HG03196 (cell line): ENCODE measurements around the gene RPS10.
A peak's percentile ranks its signal among the peaks of the same experiment; 100 is the strongest.
"Not testable (repeated sequence)": the region's sequence is repeated elsewhere in the genome, so short reads cannot be mapped to it uniquely, and the experiment has no call there.

ENCODE experiments used
- ATAC-seq: cut with Tn5 transposase; IDR thresholded peaks from one replicate; pipeline ENCODE4 v1.9.1; 2021; ENCODE audit not compliant: unreplicated experiment

Gene RPS10

GRCh38 chr6:34393966-34394305 lies 31.9 kb downstream of the RPS10 start:
- ATAC-seq = no peak

DNA sequence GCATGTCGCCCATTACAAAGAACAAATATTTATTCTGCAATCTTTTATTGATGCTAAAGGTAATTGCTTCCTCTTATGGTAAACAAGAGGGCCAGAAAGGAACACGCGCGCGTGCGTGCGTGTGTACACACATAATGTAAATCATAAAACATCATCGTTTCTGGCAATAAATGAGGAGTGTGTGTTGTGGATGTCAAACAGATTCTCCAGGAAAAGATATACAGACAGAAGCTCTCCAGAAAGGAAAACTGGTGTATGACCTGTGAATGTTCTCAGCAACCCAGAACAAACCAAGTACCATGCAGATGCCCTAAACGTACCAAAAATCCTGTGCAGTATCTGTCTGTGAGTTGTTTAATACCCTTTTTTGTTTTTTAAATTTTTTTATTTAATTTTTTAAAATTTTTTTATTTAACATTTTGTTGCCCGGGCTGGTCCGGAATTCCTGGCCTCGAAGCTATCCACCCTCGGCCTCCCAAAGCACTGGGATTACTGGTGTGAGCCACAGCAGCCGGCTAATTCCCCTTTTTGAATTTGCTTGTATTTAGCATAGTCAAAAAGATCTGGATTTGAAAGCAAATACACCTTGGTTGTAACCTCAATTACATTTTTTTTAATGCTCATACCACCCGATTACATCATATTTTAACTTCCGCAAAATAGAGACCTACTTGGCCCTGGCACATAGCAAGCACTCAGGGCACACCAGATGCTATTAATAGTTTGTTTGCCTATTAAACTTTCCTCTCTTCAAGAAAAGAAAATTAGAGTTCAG lies 32.5 kb downstream of the RPS10 start:
- ATAC-seq = no peak

- ATAC-seq = peak; percentile 89
Observed at GRCh38 chr6:34392497-34393190, 33.2 kb downstream of the RPS10 start, which contains the start of gene NUDT3. NUDT3 (minus strand) TSS chr6:34392669; CDS start chr6:34392362, 307 bp downstream.

DNA sequence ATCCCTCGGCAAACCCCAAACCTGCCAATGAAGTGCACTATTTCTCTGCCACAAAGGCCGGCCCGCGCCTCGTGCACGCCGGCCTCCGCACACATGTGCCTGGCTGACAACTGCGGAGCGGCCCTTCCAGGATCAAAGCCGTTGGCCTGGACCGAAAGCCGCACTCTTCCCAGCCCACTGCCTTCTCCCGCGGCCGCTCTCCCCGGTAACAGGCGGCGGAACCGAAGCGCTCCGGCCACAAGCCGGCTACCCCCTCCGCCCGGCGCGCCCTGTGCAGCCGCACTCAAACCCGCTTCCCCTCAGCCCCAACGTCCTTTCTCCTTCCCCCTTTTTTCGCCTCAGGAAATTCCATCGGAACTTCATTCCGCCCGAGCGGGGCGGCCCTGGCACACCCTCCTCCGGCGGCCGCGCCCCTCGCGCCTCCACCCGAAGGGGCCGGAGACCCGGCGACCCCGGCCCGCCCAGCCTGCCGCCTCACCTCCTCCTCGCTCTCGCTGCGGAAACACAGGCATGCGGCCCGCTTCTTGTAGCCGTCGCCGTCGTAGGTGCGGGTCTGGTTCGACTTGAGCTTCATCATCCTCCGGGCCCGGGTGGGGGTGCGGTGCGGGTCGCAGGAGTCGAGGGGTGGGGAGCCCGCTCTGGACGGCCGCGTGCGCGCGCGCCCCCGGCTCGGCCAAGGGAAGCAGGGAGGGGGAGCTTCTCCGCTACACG lies 33.9 kb downstream of the RPS10 start:
- ATAC-seq = peak; percentile 36

- no peak for ATAC-seq
Observed at GRCh38 chr6:34391473-34391785, 34.4 kb downstream of the RPS10 start.

- no peak for ATAC-seq
Observed at GRCh38 chr6:34390531-34391472, 35.1 kb downstream of the RPS10 start.

- ATAC-seq = no peak
Observed at GRCh38 chr6:34389034-34389433, 36.8 kb downstream of the RPS10 start.

GRCh38 chr6:34388421-34388820 lies 37.4 kb downstream of the RPS10 start:
- no peak for ATAC-seq

- no peak for ATAC-seq
Observed at GRCh38 chr6:34386316-34387137, 39.3 kb downstream of the RPS10 start.

GRCh38 chr6:34385793-34386195 lies 40.1 kb downstream of the RPS10 start:
- ATAC-seq = no peak

DNA sequence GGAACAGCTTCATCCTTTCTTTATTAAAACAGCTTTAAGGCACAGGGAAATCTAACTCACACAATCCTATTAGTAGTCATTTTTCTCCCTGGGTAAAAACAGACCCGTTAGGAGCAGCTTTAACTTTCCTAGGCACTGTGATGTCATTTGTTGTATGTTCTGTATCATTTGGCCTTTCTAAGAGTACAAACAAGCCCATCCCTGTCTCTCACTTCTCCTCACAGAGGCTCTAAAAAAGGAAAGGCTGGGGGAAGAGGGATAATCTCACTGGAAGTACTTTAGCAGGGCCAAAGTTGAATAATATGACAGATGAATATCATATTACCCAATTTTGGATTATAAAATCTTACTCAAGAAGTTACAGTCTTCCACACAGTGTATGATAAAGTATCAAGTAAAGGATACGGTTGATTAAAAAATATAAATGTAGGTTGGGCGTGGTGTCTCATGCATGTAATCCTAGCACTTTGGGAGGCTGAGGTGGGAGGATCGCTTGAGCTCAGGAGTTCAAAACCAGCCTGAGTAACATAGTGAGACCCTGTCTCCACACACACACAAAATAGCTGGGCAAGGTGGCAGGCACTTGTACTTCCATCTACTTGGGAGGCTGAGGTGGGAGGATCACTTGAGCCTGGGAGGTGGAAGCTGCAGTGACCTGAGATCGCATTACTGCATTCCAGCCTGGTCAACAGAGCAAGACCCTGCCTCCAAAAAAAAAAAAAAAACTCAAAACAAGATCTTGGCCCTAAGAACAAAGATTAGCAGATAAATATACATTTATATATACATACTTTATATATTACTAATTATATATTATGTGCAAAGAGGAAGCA lies 41.3 kb downstream of the RPS10 start:
- ATAC-seq = no peak

GRCh38 chr6:34383656-34384320 lies 42.1 kb downstream of the RPS10 start:
- no peak for ATAC-seq

DNA sequence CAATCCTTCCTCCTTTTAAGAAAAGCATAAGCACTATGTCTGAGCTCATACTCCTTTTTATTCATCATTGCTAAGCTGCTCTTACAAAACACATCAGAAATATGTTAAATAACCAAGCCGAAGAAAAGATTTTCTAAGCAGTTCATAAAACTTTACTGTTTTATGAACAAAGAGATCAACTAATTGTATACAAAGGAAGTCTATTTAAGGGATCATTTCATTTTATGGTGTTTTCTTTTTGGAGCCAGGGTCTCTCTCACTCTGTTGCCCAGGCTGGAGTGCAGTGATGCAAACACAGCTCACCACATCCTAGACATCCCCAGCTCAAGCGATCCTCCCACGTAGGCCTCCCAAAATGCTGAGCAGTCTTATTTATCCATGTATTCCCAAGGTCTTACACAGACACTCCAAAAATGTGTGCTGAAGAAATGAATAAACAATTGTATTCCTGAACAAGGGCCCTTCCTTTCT lies 42.7 kb downstream of the RPS10 start:
- ATAC-seq = no peak

- no peak for ATAC-seq
Observed at GRCh38 chr6:34381081-34381480, 44.8 kb downstream of the RPS10 start.

GRCh38 chr6:34378470-34378869 lies 47.4 kb downstream of the RPS10 start:
- ATAC-seq = no peak

- ATAC-seq = no peak
Observed at GRCh38 chr6:34377984-34378383, 47.9 kb downstream of the RPS10 start.

DNA sequence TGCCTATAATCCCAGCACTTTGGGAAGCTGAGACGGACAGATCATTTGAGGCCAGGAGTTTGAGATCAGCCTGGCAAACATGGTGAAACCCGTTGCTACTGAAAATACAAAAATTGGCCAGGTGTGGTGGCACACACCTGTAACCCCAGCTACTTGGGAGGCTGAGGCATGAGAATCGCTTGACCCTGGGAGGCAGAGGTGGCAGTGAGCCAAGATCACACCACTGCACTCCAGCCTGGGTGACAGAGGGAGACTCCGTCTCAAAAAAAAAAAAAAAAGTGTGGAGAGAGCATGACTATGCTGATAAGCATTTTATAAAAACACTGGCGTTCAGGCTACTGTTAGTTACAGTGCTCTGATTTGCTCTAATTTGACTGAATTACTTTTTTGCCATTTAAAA lies 48.3 kb downstream of the RPS10 start:
- ATAC-seq = not testable (repeated sequence)

GRCh38 chr6:34375833-34376232 lies 50.0 kb downstream of the RPS10 start:
- ATAC-seq = no peak

GRCh38 chr6:34374508-34374907 lies 51.4 kb downstream of the RPS10 start:
- no peak for ATAC-seq
